ENCODE measurements around the gene RNF181.
"Not testable (repeated sequence)": the region's sequence is repeated elsewhere in the genome, so short reads cannot be mapped to it uniquely, and the experiment has no call there.

The RNF181 gene

GRCh38 chr2:85595301-85596025 lies at the start of gene RNF181:
RNF181 (plus strand) TSS chr2:85595745; CDS start chr2:85595764, 19 bp downstream.
- peak; percentile 81 to 85 for DNase-seq (ENCODE audit: low read depth in 2 of 2)

DNA sequence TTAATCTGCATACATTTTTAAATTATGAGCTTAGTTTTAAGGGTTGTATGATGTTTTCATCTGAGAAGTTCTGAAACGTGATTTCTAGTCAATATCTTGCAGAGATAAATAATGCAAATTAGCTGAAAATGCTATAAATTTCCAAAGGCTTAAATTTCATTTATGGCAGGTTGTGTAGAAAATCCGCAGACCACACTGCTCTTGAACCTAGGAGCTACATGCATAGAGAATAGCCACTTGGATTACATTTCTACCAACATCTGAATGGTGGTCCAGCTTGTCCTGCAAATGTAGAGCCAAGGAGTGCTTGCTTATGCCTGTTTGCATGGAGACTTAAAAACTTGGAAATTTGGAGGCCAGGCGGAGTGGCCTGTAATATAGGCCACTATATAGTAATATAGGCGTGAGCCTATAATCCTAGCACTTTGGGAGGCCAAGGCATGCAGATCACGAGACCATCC lies 49.7 kb upstream of the RNF181 start:
- DNase-seq (ENCODE audit: low read depth in 2 of 2) = no peak

- no peak for DNase-seq (ENCODE audit: low read depth in 2 of 2)
Measured at GRCh38 chr2:85547089-85547858, 48.3 kb upstream of the RNF181 start.

DNA sequence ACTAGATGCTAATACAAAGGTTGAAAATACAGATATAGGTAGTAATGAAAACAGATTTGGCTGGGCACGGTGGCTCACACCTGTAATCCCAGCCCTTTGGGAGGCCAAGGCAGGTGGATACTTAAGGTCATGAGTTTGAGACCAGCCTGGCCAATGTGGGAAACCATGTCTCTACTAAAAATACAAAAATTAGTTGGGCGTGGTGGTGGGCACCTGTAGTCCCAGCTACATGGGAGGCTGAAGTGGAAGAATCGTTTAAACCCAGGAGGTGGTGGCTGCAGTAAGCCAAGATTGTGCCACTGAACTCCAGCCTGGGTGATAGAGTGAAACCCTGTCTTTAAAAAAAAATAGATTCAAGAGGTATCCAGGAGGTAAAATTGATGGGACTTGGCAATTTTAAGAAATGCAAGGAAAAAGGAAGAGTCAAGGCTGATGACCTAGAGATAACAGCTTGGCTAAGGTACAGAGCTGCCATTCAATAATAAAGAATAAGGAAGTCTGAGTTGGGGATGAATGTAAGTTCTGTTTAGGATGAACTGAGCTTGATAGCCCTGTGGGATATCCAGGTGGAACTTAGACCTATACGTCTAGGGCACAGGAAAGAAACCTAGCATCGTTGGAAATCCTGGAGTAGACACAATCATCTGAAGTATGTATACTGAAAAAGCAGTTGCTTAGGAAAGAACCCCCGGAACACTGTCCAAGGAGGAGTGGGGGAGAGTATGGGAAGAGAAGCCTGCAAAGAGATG lies 47.5 kb upstream of the RNF181 start:
- DNase-seq (ENCODE audit: low read depth in 2 of 2) = peak in 1 of 2 experiments; percentile 17

DNA sequence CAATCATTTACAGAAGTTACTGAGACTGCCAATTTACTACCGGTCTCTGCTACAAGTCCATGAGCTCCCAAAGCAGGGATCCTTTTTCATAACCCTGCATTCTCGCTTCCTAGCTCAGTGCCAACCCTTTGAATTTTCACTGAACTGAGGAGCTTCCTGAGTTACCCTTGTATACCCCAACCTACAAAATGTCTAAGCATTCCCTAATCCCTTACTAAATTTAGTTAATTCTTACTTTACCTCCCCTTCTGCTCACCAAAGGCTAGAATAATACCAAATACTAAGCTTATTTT lies 47.0 kb upstream of the RNF181 start:
- DNase-seq (ENCODE audit: low read depth in 2 of 2) = no peak

GRCh38 chr2:85549095-85549494 lies 46.5 kb upstream of the RNF181 start:
- DNase-seq (ENCODE audit: low read depth in 2 of 2) = no peak

DNA sequence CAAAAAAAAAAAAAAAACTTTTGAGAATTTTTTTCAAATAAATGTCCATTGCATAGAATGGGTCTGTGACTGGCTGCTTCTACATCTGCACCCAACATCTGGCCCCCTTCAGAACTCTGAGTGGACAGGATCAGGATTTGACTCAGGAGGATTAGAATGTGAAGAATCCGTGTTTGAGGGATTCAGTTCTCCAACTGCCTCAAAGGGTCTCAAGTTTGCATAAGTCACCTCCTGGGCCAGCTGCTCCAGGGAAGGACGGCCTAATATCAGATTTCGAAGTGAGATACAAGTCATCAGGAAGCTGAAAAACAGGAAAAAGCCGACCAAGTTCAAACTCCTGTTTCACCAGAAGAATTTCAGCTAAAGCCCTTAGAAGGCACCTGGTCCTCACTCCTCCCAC lies 45.7 kb upstream of the RNF181 start:
- DNase-seq (ENCODE audit: low read depth in 2 of 2) = no peak

DNA sequence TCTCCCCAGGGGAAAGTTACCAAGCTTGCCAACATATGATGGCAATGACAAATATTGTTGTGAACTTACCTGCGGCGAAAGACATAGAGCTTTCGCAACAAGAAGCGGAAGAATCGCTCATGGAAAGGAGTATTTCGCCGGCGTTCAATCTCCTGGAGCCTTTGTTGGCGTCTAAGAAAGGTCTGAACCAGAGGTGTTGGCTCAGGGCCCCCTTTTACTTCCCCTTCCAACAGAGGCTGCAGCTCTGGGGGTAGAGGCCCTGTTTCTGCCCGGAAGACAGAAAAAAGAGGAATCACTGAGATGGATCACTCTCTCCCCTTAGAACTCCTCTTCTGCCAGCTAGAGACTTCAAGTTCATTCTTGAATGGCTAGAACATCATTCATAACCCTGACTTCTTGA lies 45.1 kb upstream of the RNF181 start:
- DNase-seq (ENCODE audit: low read depth in 2 of 2) = no peak

DNA sequence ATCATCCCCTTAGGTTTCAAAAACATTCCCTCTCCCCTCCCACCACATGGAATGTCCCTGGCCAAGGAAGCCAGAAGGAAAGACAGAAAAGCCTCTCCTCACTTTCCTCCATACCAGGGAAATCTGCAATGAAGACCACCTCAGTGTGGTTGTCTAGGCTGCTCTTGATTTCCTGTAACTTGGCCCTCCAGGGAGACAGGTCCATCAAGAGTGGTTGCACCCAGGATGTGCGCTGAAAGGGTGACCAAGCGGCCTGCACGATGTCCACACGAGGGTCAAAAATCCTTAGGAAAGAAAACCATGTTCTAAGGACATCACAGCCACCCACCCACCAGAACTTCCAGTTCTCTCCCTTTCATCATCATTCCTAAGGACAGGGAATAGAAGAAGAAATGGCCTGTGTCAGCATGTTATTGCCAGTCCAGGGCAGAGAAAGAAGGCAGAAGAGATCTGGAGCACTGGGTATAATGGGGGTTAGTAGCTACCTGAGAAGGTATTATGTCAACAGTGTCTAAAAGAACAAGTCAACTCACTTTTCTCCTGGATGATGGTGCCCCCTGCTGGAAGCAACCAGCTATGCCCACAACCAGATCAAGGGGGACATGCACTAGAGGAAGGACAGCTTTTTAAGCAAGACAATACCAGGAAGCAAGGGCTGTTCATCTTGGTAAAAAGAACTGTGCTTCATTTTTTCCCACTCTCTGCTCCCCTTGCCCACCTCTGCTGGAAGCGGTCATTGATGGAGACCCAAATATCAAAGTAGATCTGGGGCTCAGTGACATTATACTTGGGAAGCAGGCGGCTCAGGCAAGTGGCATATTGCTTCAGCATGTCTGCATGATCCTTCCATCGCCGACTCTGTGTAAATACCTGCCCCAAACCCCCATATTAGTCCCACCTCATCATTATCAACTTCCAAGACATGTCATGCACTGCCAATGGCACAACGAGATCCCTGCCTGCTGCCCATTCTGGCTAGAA lies 43.6 kb upstream of the RNF181 start:
- peak; percentile 65 to 82 for DNase-seq (ENCODE audit: low read depth in 2 of 2)

DNA sequence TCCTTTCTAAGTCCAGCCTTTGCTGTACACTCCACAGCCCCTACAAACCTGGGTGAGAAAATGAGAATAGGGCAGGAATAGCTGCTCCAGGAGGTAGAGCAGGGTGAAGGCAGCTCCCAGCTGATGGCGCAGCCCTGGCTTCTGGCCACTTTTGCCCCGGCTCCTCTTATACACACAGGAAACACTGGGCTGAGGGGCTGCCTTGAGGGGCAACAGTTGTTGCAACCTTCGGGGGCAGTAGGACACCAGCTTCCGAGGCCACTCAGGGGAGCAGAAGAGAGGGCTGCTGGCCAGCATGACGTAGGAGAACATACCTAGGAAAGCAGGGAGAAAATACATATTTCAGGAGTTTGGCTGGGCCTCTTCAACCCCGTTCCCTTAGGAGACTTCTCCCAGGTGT lies 42.4 kb upstream of the RNF181 start:
- DNase-seq (ENCODE audit: low read depth in 2 of 2) = no peak

DNA sequence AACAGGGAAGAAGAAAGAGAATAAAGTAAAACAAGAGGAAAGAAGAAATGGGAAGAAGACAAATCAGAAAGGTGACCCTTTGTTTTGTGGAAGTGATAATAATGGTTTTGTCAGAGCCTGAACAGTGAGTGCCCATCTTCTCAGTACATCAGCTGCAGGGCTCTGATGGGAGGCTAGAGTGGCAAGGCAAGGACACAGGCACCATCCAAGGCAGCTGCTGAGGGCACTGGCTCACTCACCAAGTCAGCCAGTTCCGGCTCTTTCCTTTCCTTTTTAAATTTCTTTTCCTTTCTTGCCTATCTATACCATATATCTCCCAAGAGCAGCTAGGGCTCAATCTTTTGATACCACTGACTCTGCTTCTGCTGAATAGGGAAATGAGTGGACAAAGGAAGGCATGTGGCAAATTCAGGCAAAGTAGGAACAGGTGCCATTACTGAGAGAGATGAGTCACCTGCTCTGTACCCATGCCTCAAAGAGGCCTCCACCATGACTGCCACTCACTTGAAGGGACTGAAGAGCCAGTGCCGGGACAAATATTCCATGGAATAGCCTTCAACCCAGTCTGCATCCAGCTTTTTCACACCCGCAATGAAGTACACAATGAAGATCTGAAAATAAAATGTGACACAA lies 40.4 kb upstream of the RNF181 start:
- DNase-seq (ENCODE audit: low read depth in 2 of 2) = no peak

GRCh38 chr2:85557130-85557529 lies 38.4 kb upstream of the RNF181 start:
- no peak for DNase-seq (ENCODE audit: low read depth in 2 of 2)

GRCh38 chr2:85558160-85558559 lies 37.4 kb upstream of the RNF181 start:
- no peak for DNase-seq (ENCODE audit: low read depth in 2 of 2)

- DNase-seq (ENCODE audit: low read depth in 2 of 2) = not testable (repeated sequence)
Measured at GRCh38 chr2:85560403-85560726, 35.2 kb upstream of the RNF181 start.

GRCh38 chr2:85560812-85561279 lies 34.7 kb upstream of the RNF181 start:
- DNase-seq (ENCODE audit: low read depth in 2 of 2) = no peak

DNA sequence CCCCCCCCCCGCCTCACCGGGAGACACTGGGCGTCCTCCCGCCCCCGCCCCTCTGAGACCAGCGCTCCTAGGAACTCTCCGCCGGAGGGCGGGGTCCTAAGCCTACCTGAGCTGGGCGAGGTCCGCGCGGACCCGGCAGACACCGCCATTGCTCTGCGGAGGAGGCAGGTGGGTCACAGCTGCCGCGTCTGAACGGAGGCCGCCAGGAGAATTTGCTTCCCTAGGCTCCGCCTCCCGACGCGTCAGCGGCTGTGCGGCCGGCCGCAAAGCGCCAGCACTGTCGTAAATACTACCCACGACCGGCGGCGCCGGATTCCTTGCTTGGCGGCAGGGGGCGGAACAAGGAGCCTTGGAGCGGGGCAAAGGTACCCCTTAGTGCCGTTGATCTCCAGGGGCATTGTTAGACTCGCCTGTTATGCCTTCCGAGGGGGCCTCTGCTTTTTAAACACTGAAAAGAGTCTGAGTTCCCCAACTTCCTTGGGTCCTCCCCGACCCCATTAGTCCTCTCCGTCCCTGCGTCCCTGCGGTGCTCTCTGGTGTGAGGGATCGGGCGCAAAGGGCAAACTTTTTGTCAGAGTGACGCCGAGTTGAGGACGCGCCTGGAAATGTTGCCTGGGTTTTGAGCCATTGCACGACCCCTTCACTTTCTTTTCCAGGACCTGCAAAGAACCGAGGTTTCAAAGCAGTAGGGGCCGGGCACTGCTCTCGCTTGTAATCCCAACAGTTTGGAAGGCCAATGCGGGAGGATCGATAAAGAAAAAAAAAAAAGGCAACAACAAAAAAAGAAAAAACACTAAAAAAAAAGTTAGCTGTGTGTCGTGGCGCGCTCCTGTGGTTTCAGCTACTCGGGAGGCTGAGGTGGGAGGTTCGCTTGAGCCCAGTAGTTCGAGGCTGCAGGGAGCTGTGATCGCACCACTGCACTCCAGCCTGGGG lies 34.0 kb upstream of the RNF181 start, which contains the start of gene GGCX:
Gene GGCX (minus strand): TSS at position 214 of the 933 bp plus-strand sequence. CDS start 65 bp downstream, at position 149.
- DNase-seq (ENCODE audit: low read depth in 2 of 2) = peak; percentile 93

- no peak for DNase-seq (ENCODE audit: low read depth in 2 of 2)
Measured at GRCh38 chr2:85564144-85564563, 31.4 kb upstream of the RNF181 start.

GRCh38 chr2:85566265-85566664 lies 29.3 kb upstream of the RNF181 start:
- DNase-seq (ENCODE audit: low read depth in 2 of 2) = no peak

GRCh38 chr2:85575739-85576138 lies 19.8 kb upstream of the RNF181 start:
- no peak for DNase-seq (ENCODE audit: low read depth in 2 of 2)

- DNase-seq (ENCODE audit: low read depth in 2 of 2) = no peak
Measured at GRCh38 chr2:85577063-85577385, 18.5 kb upstream of the RNF181 start.

All from stimulated activated CD4-positive, alpha-beta T cell treated with anti-CD3 and anti-CD28 coated beads, Interleukin-12 subunit alpha, Interleukin-12 subunit beta, amount 100 ng/mL, for 24 hours (primary cell).